Epithelial cell of proximal tubule (primary cell): Measurements from ENCODE around the gene GEMIN5. TPM values are rescaled to one million over a fixed set of nuclear protein-coding genes. Genes with fewer than 3 reads are reported as not detected.
A peak's percentile ranks its signal among the peaks of the same experiment; 100 is the strongest.

Source experiments
- DNase-seq: peaks from one replicate; pipeline ENCODE4 v3.0.0-alpha.2; 2011; ENCODE audit warnings: low read depth
- H3K4me3 ChIP-seq: 2 replicates; pipeline ENCODE4 v1.5.1; 2011; ENCODE audit warnings: low read depth, mild to moderate bottlenecking, low read length
- total RNA-seq: library from RNA; depleted of rRNA; stranded (reverse); fragments of >200 nt; gene quantifications from 2 replicates; pipeline ENCODE4 v1.2.3, GENCODE V29; 2015
- TF ChIP-seq, protein P1 (sequence below): conservative IDR thresholded peaks from 2 replicates; pipeline ENCODE4 v1.5.1; 2012; ENCODE audit warnings: low read depth, mild to moderate bottlenecking, low read length

The GEMIN5 gene
- total RNA-seq, 1 donor from 2014 or later = 13.0 TPM

DNA sequence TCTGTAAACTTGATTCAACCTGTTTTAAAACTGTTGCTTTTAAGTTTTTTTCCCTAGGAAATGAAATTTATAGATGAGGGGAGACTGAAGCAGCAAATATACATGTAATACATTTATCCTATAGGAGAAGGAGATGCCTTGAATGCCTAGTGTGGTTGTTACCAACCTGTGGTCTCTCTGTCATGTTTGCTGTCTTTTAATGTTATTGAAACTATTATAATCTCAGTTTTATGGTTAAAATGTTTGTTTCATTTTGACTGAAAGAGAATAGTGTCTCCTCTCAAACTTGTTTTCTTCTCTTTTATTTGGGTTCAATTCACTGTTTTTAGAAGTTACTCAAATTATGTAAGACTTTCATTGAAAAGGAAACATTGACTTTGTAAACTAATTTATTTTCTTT lies 18.7 kb upstream of the GEMIN5 start:
- H3K4me3 ChIP-seq = no peak overlapping the region
- TF ChIP-seq, protein P1, sequence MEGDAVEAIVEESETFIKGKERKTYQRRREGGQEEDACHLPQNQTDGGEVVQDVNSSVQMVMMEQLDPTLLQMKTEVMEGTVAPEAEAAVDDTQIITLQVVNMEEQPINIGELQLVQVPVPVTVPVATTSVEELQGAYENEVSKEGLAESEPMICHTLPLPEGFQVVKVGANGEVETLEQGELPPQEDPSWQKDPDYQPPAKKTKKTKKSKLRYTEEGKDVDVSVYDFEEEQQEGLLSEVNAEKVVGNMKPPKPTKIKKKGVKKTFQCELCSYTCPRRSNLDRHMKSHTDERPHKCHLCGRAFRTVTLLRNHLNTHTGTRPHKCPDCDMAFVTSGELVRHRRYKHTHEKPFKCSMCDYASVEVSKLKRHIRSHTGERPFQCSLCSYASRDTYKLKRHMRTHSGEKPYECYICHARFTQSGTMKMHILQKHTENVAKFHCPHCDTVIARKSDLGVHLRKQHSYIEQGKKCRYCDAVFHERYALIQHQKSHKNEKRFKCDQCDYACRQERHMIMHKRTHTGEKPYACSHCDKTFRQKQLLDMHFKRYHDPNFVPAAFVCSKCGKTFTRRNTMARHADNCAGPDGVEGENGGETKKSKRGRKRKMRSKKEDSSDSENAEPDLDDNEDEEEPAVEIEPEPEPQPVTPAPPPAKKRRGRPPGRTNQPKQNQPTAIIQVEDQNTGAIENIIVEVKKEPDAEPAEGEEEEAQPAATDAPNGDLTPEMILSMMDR = no peak

DNA sequence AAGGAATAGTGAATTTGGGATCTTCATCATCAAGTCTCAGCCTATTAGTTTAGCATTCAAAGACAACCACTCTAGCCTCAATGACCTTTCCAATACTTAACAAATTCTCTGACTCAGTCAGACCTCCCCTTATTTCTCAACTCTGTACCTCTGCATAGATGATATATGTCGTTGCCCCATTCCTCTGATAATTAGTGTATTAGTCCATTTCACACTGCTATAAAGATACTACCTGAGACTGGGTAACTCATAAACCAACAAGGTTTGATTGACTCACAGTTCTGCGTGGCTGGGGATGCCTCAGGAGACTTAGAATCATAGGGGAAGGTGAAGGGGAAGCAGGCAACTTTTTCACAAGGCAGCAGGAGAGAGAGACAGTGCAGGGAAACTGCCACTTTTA lies 11.8 kb upstream of the GEMIN5 start:
- no peak overlapping the region for H3K4me3 ChIP-seq
- TF ChIP-seq, protein P1 = no peak
- no peak for DNase-seq

More for the DNA sequence above, 18.7 kb upstream of the GEMIN5 start:
- no peak for DNase-seq

DNA sequence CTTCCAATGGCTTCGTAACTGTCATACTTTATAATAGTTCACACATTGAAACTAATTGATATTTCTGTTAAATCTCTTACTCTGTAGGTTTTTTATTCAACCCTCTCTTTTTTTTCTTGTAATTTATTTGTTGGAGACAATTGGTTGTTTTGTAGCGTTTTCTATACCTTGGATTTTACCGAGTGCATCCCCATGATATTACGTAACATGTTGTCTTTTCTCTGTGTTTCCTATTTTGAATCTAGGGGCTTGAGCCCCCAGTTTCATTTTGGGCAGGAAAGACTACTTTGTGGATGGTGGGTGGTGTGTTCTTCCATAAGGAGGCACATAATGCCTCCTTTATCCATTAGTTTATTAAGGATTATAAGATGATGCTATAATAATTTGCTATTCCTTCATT lies 10.3 kb upstream of the GEMIN5 start:
- H3K4me3 ChIP-seq = no peak overlapping the region
- TF ChIP-seq, protein P1 = no peak
- no peak for DNase-seq

DNA sequence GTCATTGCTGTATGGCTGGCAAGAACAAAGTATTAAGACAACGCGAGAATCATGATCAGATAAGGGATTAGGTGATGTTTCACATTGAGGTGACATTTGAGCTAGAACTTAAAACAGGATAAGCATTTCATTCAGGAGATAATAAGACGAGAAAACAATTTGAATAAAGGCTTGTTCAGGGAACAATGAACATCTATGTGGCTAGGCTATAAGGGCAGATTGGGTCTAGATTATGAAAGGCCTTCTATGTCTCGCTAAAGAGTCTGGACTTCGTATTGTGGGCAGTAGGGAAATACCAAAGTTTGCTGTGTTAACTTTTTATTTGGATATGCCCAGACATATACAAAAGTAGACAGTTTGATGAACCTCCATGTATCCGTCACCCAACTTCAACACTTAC lies 9.8 kb upstream of the GEMIN5 start:
- DNase-seq = no peak
- TF ChIP-seq, protein P1 = no peak
- H3K4me3 ChIP-seq = no peak overlapping the region

DNA sequence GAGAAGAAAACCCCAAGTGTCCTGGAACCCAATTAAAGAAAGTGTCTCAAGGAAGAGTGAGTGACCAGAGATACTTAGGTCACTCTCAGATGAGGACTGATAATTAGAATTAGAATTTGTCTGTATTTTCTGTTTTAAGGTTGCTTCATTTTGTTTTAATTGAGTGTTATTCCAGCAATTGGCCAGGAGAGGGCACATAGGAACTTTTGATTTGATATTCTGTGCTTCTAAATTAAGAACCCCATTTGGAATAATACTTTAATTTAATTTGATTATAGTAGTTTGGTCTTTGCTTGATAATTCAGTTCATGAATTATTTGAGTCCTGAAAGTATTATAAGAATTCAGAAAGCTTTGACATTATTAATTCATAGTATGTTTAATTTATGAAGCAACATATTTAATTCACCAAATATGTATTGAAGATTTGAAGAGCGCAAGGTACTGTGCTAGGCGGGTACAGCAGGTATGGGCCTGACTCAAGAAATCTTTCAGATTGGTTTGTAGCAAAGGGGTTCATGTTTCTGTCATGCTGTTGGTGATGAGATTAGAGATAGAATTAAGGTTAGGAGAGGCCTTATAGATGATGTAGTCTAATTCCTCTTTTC lies 7.8 kb upstream of the GEMIN5 start:
- DNase-seq = no peak
- TF ChIP-seq, protein P1 = peak; percentile 63
- no peak overlapping the region for H3K4me3 ChIP-seq

DNA sequence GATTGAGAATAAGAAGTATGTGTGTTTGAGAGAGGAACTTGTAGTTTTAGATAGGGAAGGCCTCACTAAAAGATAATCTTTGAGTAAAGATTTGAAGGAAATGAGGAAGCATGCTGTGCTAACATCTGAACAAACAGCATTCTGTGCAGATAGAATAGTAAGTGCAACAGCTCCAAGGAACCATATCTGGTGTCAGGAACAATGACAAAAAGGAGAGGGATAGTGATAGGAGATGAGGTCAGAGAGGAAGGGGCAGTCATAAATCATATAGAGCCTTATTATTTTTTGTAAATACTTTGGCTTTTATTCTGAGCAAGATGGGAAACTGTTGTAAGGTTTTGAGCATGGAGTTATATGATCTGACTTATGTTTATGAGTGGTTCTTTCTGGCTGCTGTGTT lies 6.7 kb upstream of the GEMIN5 start:
- TF ChIP-seq, protein P1 = no peak

DNA sequence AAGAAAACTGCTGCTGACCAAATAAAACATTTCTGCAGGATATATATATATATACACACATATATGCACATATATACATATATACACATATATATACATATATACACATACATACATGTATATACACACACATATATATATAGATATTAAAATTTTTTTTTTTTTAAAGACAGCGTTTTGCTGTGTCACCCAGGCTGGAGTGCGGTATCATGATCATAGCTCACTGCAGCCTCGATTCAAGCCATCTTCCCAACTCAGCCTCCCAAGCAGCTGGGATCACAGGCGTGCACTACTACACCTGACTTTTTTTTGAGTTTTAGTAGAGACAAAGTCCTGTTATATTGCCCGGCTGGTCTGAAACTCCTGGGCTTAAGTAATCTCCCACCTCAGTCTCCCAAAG lies 5.5 kb upstream of the GEMIN5 start:
- DNase-seq = no peak
- TF ChIP-seq, protein P1 = no peak
- H3K4me3 ChIP-seq = no peak overlapping the region

More for the DNA sequence above, 6.7 kb upstream of the GEMIN5 start:
- DNase-seq = no peak
- no peak overlapping the region for H3K4me3 ChIP-seq
